Measurements from ENCODE around the gene DEFB121.

DEFB121 gene

GRCh38 chr20:31355981-31356380, 50.0 kb downstream of the DEFB121 start:
- no peak for DNase-seq

All from NCI-H510A (cell line).